Measurements from ENCODE around the gene KIF18A.

- TF ChIP-seq CTCF (IDR thresholded peaks at IDR 0.05) = no peak
- no peak for TF ChIP-seq POLR2A (IDR thresholded peaks at IDR 0.05)
Measured at GRCh38 chr11:28142724-28143123, 34.8 kb upstream of the KIF18A start.
